ENCODE data around the gene TEX55. TPM values are rescaled to one million over a fixed set of nuclear protein-coding genes. Genes with fewer than 3 reads are reported as not detected.

The TEX55 gene
- polyA plus RNA-seq, 2 donors, result not detected

DNA sequence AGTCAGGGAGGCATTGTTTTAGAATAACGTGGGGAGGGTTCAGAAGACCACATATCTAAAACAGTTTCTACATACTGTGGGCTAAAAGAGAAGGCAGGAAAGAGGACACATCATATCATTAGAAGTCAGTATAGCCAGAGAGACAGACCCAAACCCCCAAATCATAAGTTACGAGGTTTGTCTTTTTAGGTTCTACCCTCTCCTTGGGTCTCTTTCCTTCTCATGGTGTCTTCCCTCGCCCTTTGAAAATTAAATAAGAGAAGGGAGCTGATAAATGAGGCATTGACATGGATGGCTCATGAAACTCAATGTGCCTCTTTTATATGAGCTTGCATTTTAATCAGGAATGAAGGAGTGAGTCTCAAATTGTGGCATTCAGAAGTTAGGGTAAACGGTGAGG, 30.8 kb downstream of the TEX55 start:
- peak overlapping the region in 1 of 2 donors; percentile 79 for H3K27ac ChIP-seq (ENCODE audit: low read depth in 2 of 2, low read length in 1 of 2)
- H3K36me3 ChIP-seq (ENCODE audit: control insufficient read depth in 2 of 2, insufficient read depth in 2 of 2, low read length in 1 of 2), result no peaks in the 10 kb centered on the region
- H3K9me3 ChIP-seq (ENCODE audit: control insufficient read depth in 2 of 2, insufficient read depth in 1 of 2, low read depth in 1 of 2, low read length in 1 of 2), result no peaks in the 10 kb centered on the region
- H3K4me1 ChIP-seq (ENCODE audit: control insufficient read depth in 2 of 2, insufficient read depth in 2 of 2, low read length in 1 of 2), result no peaks in the 10 kb centered on the region
- 60 to 64% methylated on average over 4 of the region's 4 CpGs for WGBS, 2 donors
- no peak overlapping the region for H3K4me3 ChIP-seq (ENCODE audit: low read depth in 1 of 2, low read length in 2 of 2)
- H3K27me3 ChIP-seq (ENCODE audit: control insufficient read depth in 1 of 2, insufficient read depth in 2 of 2, low read length in 2 of 2), result no peaks in the 10 kb centered on the region

DNA sequence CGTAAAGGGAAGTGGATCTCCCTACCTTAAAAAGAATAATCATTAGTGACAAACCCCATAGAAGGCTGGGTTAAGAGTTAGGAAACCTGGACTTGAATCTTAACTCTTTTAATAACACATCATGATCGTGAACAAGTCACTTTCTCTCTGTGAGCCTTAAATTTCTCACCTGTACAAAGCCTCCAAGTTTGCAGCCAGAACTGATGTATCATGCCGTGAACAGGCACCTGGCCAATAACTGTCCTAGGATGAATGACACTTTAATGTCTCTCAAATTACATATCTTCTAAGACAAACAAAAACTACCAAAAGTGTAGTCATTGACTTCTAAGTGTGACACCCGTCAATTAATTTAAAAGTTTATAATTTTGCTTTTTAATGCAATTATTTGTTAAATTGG, 31.4 kb downstream of the TEX55 start:
- Histone ChIP-seq H3K4me3 (ENCODE audit: low read depth in 1 of 2, low read length in 2 of 2) (no peak overlapping the region), H3K27me3 (ENCODE audit: control insufficient read depth in 1 of 2, insufficient read depth in 2 of 2, low read length in 2 of 2) (no peaks in the 10 kb centered on the region), H3K27ac (ENCODE audit: low read depth in 2 of 2, low read length in 1 of 2) (no peak overlapping the region), H3K36me3 (ENCODE audit: control insufficient read depth in 2 of 2, insufficient read depth in 2 of 2, low read length in 1 of 2) (no peaks in the 10 kb centered on the region), H3K9me3 (ENCODE audit: control insufficient read depth in 2 of 2, insufficient read depth in 1 of 2, low read depth in 1 of 2, low read length in 1 of 2) (no peaks in the 10 kb centered on the region), H3K4me1 (ENCODE audit: control insufficient read depth in 2 of 2, insufficient read depth in 2 of 2, low read length in 1 of 2) (no peaks in the 10 kb centered on the region)
- WGBS, 2 donors, result 66 to 67% methylated on average over 4 of the region's 4 CpGs

DNA sequence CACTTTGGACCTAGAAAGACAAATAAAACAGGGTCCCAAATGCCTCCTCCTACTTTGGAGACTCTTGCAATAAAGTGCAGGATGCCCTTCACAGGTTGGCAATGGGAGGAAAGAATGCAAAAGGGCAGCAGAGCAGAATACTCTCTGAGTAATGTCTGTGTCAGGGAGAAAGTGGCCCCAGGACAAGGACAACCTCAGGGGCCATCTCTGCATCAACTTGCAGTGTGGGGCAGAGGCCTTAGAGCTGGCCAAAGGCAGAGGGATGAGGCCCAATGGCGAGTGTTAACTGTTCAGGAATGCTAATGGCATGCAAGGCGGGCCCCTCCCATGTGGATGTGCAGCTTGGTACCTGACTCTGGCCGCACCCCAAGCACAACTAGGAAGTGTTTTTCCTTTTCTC, 35.8 kb downstream of the TEX55 start:
- H3K4me1 ChIP-seq (ENCODE audit: control insufficient read depth in 2 of 2, insufficient read depth in 2 of 2, low read length in 1 of 2), result no peaks in the 10 kb centered on the region

DNA sequence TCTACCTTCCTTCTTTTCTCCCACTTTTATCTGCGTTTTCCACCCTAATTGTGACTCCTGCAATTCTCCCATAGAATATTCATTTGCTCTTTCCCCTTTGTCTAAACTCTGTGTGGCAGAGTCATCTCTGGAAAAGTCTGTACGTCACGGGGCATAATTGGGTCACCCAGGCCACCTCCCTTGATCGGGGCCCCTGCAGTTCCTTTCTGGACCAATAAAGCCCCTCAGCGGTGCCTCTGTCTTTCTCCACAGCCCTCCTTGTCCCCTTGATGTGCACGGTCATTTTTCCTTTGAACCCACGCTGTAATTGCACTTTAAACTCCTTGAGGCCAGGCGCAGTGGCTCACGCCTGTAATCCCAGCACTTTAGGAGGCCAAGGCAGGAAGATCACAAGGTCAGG, 38.1 kb downstream of the TEX55 start:
- Histone ChIP-seq H3K27me3 (ENCODE audit: control insufficient read depth in 1 of 2, insufficient read depth in 2 of 2, low read length in 2 of 2) (no peaks in the 10 kb centered on the region), H3K27ac (ENCODE audit: low read depth in 2 of 2, low read length in 1 of 2) (no peak overlapping the region), H3K4me3 (ENCODE audit: low read depth in 1 of 2, low read length in 2 of 2) (no peak overlapping the region), H3K36me3 (ENCODE audit: control insufficient read depth in 2 of 2, insufficient read depth in 2 of 2, low read length in 1 of 2) (no peaks in the 10 kb centered on the region), H3K4me1 (ENCODE audit: control insufficient read depth in 2 of 2, insufficient read depth in 2 of 2, low read length in 1 of 2) (no peaks in the 10 kb centered on the region), H3K9me3 (ENCODE audit: control insufficient read depth in 2 of 2, insufficient read depth in 1 of 2, low read depth in 1 of 2, low read length in 1 of 2) (no peaks in the 10 kb centered on the region)
- 79 to 80% methylated on average over 9 of the region's 9 CpGs for WGBS, 2 donors

More for the DNA sequence above, 35.8 kb downstream of the TEX55 start:
- Histone ChIP-seq H3K36me3 (ENCODE audit: control insufficient read depth in 2 of 2, insufficient read depth in 2 of 2, low read length in 1 of 2) (no peaks in the 10 kb centered on the region), H3K27ac (ENCODE audit: low read depth in 2 of 2, low read length in 1 of 2) (no peak overlapping the region), H3K4me3 (ENCODE audit: low read depth in 1 of 2, low read length in 2 of 2) (no peak overlapping the region), H3K27me3 (ENCODE audit: control insufficient read depth in 1 of 2, insufficient read depth in 2 of 2, low read length in 2 of 2) (no peaks in the 10 kb centered on the region), H3K9me3 (ENCODE audit: control insufficient read depth in 2 of 2, insufficient read depth in 1 of 2, low read depth in 1 of 2, low read length in 1 of 2) (no peaks in the 10 kb centered on the region)
- WGBS, 2 donors, result 64 to 65% methylated on average over 3 of the region's 3 CpGs

- H3K4me3 ChIP-seq (ENCODE audit: low read depth in 1 of 2, low read length in 2 of 2), result no peak overlapping the region
- H3K27ac ChIP-seq (ENCODE audit: low read depth in 2 of 2, low read length in 1 of 2), result no peak overlapping the region
- no peaks in the 10 kb centered on the region for H3K36me3 ChIP-seq (ENCODE audit: control insufficient read depth in 2 of 2, insufficient read depth in 2 of 2, low read length in 1 of 2)
- WGBS, 2 donors, result 72 to 76% methylated on average over 7 of the region's 7 CpGs
- no peaks in the 10 kb centered on the region for H3K27me3 ChIP-seq (ENCODE audit: control insufficient read depth in 1 of 2, insufficient read depth in 2 of 2, low read length in 2 of 2)
- no peaks in the 10 kb centered on the region for H3K4me1 ChIP-seq (ENCODE audit: control insufficient read depth in 2 of 2, insufficient read depth in 2 of 2, low read length in 1 of 2)
- no peaks in the 10 kb centered on the region for H3K9me3 ChIP-seq (ENCODE audit: control insufficient read depth in 2 of 2, insufficient read depth in 1 of 2, low read depth in 1 of 2, low read length in 1 of 2)
These were observed 39.0 kb downstream of the TEX55 start for GRCh38 chr3:119184796-119185570.

GRCh38 chr3:119187266-119187665, 41.3 kb downstream of the TEX55 start:
- H3K27ac ChIP-seq (ENCODE audit: low read depth in 2 of 2, low read length in 1 of 2), result no peak overlapping the region
- H3K27me3 ChIP-seq (ENCODE audit: control insufficient read depth in 1 of 2, insufficient read depth in 2 of 2, low read length in 2 of 2), result no peaks in the 10 kb centered on the region
- H3K4me3 ChIP-seq (ENCODE audit: low read depth in 1 of 2, low read length in 2 of 2), result no peak overlapping the region
- H3K9me3 ChIP-seq (ENCODE audit: control insufficient read depth in 2 of 2, insufficient read depth in 1 of 2, low read depth in 1 of 2, low read length in 1 of 2), result no peaks in the 10 kb centered on the region
- H3K4me1 ChIP-seq (ENCODE audit: control insufficient read depth in 2 of 2, insufficient read depth in 2 of 2, low read length in 1 of 2), result no peaks in the 10 kb centered on the region
- H3K36me3 ChIP-seq (ENCODE audit: control insufficient read depth in 2 of 2, insufficient read depth in 2 of 2, low read length in 1 of 2), result no peaks in the 10 kb centered on the region

DNA sequence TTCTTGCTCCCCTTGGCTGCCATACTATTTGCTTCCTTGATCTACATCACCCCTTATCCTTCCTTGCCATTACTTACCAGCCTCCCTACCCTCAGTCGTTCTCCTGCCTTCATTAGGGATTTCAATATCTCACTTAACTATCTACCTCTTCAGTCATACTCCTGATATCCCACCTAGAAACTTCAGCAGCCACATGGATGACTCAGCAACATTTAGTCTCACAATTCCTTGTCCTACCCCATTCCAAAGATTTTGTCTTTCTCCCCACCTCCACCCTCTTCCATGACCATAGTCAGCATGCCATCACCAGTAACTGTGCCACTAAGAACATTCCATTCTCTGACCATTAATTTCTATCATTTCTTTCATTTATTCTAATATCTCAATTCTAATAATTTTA, 45.8 kb downstream of the TEX55 start:
- no peak overlapping the region for H3K27ac ChIP-seq (ENCODE audit: low read depth in 2 of 2, low read length in 1 of 2)
- WGBS, 2 donors, result 73 to 86% methylated on average over 1 of the region's 1 CpG
- no peaks in the 10 kb centered on the region for H3K27me3 ChIP-seq (ENCODE audit: control insufficient read depth in 1 of 2, insufficient read depth in 2 of 2, low read length in 2 of 2)
- no peaks in the 10 kb centered on the region for H3K36me3 ChIP-seq (ENCODE audit: control insufficient read depth in 2 of 2, insufficient read depth in 2 of 2, low read length in 1 of 2)
- H3K4me3 ChIP-seq (ENCODE audit: low read depth in 1 of 2, low read length in 2 of 2), result no peak overlapping the region
- no peaks in the 10 kb centered on the region for H3K9me3 ChIP-seq (ENCODE audit: control insufficient read depth in 2 of 2, insufficient read depth in 1 of 2, low read depth in 1 of 2, low read length in 1 of 2)
- no peaks in the 10 kb centered on the region for H3K4me1 ChIP-seq (ENCODE audit: control insufficient read depth in 2 of 2, insufficient read depth in 2 of 2, low read length in 1 of 2)

GRCh38 chr3:119194237-119195150, 48.5 kb downstream of the TEX55 start:
- Histone ChIP-seq H3K36me3 (ENCODE audit: control insufficient read depth in 2 of 2, insufficient read depth in 2 of 2, low read length in 1 of 2) (no peaks in the 10 kb centered on the region), H3K4me3 (ENCODE audit: low read depth in 1 of 2, low read length in 2 of 2) (no peak overlapping the region), H3K27me3 (ENCODE audit: control insufficient read depth in 1 of 2, insufficient read depth in 2 of 2, low read length in 2 of 2) (no peaks in the 10 kb centered on the region), H3K4me1 (ENCODE audit: control insufficient read depth in 2 of 2, insufficient read depth in 2 of 2, low read length in 1 of 2) (no peaks in the 10 kb centered on the region), H3K27ac (ENCODE audit: low read depth in 2 of 2, low read length in 1 of 2) (no peak overlapping the region), H3K9me3 (ENCODE audit: control insufficient read depth in 2 of 2, insufficient read depth in 1 of 2, low read depth in 1 of 2, low read length in 1 of 2) (no peaks in the 10 kb centered on the region)
- 78 to 85% methylated on average over 7 of the region's 7 CpGs for WGBS, 2 donors

DNA sequence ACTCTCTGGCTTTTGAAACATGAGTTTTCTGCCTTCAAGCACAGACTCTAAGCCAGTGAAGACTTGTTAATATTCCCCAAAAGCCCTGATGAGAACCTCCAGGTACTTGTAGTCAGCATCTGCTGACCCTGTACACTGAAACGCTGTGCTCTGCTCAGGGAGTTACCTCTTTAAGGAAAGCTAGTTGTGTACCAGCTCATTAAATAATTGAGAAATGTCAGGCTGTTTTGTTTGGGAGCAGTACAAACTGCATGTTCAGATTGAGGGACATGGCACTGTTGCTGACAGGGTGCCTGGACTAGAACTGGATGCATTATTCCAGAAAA, 49.1 kb downstream of the TEX55 start:
- Histone ChIP-seq H3K27ac (ENCODE audit: low read depth in 2 of 2, low read length in 1 of 2) (no peak overlapping the region), H3K4me1 (ENCODE audit: control insufficient read depth in 2 of 2, insufficient read depth in 2 of 2, low read length in 1 of 2) (no peaks in the 10 kb centered on the region), H3K27me3 (ENCODE audit: control insufficient read depth in 1 of 2, insufficient read depth in 2 of 2, low read length in 2 of 2) (no peaks in the 10 kb centered on the region), H3K36me3 (ENCODE audit: control insufficient read depth in 2 of 2, insufficient read depth in 2 of 2, low read length in 1 of 2) (no peaks in the 10 kb centered on the region), H3K9me3 (ENCODE audit: control insufficient read depth in 2 of 2, insufficient read depth in 1 of 2, low read depth in 1 of 2, low read length in 1 of 2) (no peaks in the 10 kb centered on the region), H3K4me3 (ENCODE audit: low read depth in 1 of 2, low read length in 2 of 2) (no peak overlapping the region)
- WGBS, 2 donors, result 70 to 90% methylated on average over 1 of the region's 1 CpG
